Lower leg skin (tissue), 4 donors: ENCODE results near the gene GLT8D2. TPM values are rescaled to one million over a fixed set of nuclear protein-coding genes. Genes with fewer than 3 reads are reported as not detected.

Source experiments
- DNase-seq, 2 donors: peaks; one replicate each; pipeline ENCODE4 v3.0.0-alpha.2; 2019; ENCODE audit warnings: low spot score in 2 of 2
- H3K4me3 ChIP-seq: fragments of 200-600 bp; sonication (generic); 2 replicates; pipeline ENCODE4 v1.5.1; 2017; ENCODE audit warnings: mild to moderate bottlenecking, low read depth; ENCODE audit not compliant: poor library complexity, severe bottlenecking
- CTCF ChIP-seq, 3 donors: fragments of 450-650 bp; IDR thresholded peaks; one replicate each; pipeline ENCODE4 v1.5.1; 2016; ENCODE audit warnings: antibody characterized with exemption in 3 of 3, mild to moderate bottlenecking in 3 of 3, moderate library complexity in 2 of 3
- POLR2A ChIP-seq, 2 donors: fragments of 450-650 bp; IDR thresholded peaks; one replicate each; pipeline ENCODE4 v1.6.1; 2016 to 2017; ENCODE audit warnings: antibody characterized with exemption in 2 of 2, mild to moderate bottlenecking in 1 of 2, moderate library complexity in 1 of 2
- WGBS, 2 donors: methylation state at CpG; one replicate each; pipeline ENCODE4 v1.1.5; 2018; 5-methylcytosine and 5-hydroxymethylcytosine counted together
- intact Hi-C: fragments of 100-400 bp; cut with DNase I; formaldehyde crosslinking; loops from one replicate; pipeline ENCODE4 v1.15.0; 2023; ENCODE audit warnings: low total_unique reads
- total RNA-seq, 4 donors: library from RNA; depleted of rRNA; stranded (reverse); fragments of >200 nt; gene quantifications; one replicate each; pipeline ENCODE4 v1.1.0, GENCODE V29; 2016

GLT8D2 gene
- total RNA-seq, 4 donors from 2014 or later = 0.72 to 1.9 (median 1.2) TPM

GRCh38 chr12:103948746-103949406 lies 101.1 kb downstream of the GLT8D2 start:
- 84 to 88% methylated on average over 13 of the region's 13 CpGs for WGBS, 2 donors
- no peak for DNase-seq
- no peak for TF ChIP-seq POLR2A (IDR thresholded peaks at IDR 0.05)
- no peak for TF ChIP-seq CTCF (IDR thresholded peaks at IDR 0.05)
- intact Hi-C loops = no loop called here
- H3K4me3 ChIP-seq = no peak overlapping the region

DNA sequence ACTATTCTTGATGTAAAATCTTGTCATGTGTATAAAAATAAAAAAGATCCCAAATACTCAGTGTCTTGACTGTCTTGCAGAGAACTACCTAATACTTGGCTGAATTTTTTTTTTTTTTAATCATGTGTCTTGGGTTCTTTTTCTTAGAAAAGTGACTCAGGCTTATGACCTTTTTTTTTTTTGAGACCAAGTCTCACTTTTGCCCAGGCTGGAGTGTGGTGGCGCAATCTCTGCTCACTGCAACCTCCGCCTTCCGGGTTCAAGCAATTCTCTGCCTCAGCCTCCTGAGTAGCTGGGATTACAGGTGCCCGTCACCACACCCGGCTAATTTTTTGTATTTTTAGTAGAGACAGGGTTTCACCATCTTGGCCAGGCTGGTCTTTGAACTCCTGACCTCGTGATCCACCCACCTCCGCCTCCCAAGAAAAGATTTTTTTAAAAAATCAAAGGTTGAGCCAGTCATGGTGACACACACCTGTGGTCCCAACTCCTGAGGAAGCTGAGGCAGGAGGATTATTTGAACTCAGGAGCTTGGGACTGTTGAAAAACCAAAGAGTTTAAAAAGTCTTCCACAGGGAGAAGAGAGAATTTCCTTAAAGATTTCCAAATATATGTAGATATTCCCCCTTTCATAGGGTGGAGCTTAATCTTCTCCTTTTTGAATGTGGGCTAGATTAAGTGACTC lies 102.0 kb downstream of the GLT8D2 start:
- TF ChIP-seq CTCF (IDR thresholded peaks at IDR 0.05) (no peak), POLR2A (IDR thresholded peaks at IDR 0.05) (no peak)
- DNase-seq = no peak
- 87 to 95% methylated on average over 7 of the region's 7 CpGs for WGBS, 2 donors
- H3K4me3 ChIP-seq = no peak overlapping the region
- intact Hi-C loops = no loop called here

DNA sequence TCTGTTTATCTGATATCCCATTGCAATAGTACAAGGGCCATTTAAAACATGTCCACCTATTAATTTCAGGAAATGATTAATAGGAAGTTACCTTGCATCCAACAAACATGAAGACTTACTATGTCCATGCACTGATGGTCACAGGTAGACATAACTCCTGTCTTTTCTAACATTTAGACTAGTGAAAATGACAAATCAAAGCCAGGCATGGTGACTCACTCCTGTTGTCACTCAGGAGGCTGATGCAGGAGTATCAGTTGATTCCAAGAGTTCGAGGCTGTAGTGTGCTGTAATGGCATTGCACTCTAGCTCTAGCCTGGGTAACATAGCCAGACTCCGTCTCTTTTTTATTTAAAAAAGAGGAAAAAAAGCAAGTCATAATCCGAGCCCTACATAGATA lies 105.0 kb downstream of the GLT8D2 start:
- WGBS, 2 donors = 85 to 91% methylated on average over 3 of the region's 3 CpGs
- intact Hi-C loops = no loop called here
- TF ChIP-seq CTCF (IDR thresholded peaks at IDR 0.05) = no peak
- TF ChIP-seq POLR2A (IDR thresholded peaks at IDR 0.05) = no peak
- no peak for DNase-seq
- H3K4me3 ChIP-seq = no peak overlapping the region

Other genes with a start within 250 kb of the GLT8D2 start
- gene NT5DC3, start 209.0 kb downstream of the GLT8D2 start, total RNA-seq = 1 to 10 TPM; 2.9 to 4.2 (median 3.5) TPM
- gene HSP90B1, start 119.8 kb downstream of the GLT8D2 start, total RNA-seq = 100 to 1,000 TPM in 3 of 4 donors, 10 to 100 TPM in 1; 98.4 to 168 (median 135) TPM
- gene TDG, start 84.3 kb downstream of the GLT8D2 start, total RNA-seq = 10 to 100 TPM; 18.9 to 24.3 (median 21.1) TPM
- gene HCFC2, start 14.3 kb upstream of the GLT8D2 start, total RNA-seq = 10 to 100 TPM; 11.0 to 18.9 (median 14.1) TPM
- 10 to 100 TPM; 10.6 to 20.5 (median 14.3) TPM for gene NFYB, start 88.0 kb upstream of the GLT8D2 start, total RNA-seq
- gene TXNRD1, start 165.6 kb upstream of the GLT8D2 start, total RNA-seq = 10 to 100 TPM; 23.4 to 43.2 (median 35.6) TPM